Stimulated activated CD4-positive, alpha-beta T cell treated with anti-CD3 and anti-CD28 coated beads, Interleukin-12 subunit alpha, Interleukin-12 subunit beta, amount 100 ng/mL, for 48 hours (primary cell): ENCODE results near the gene MSANTD7.

ENCODE experiments used
- DNase-seq, 3 donors: peaks; one replicate each; pipeline ENCODE4 v3.0.0-alpha.2; 2020; ENCODE audit warnings: low read depth in 2 of 3, low spot score in 1 of 3

MSANTD7 gene

GRCh38 chr10:14879928-14880193 lies 41.8 kb downstream of the MSANTD7 start:
- no peak for DNase-seq

- no peak for DNase-seq
These were observed 42.1 kb downstream of the MSANTD7 start for GRCh38 chr10:14880229-14880628.

- DNase-seq: no peak
These were observed 46.0 kb downstream of the MSANTD7 start for GRCh38 chr10:14884082-14884481.
